Ovary (tissue), 3 donors: ENCODE results near the gene CDHR2.

Source experiments
- CTCF ChIP-seq, 3 donors: fragments of 450-650 bp in 2 of 3; fragments of 200-600 bp in 1 of 3; IDR thresholded peaks; one replicate each; pipeline versions ENCODE4 v1.5.1 to v1.8.0; 2016 to 2022; ENCODE audit warnings: antibody characterized with exemption in 3 of 3, mild to moderate bottlenecking in 1 of 3
- EP300 ChIP-seq: sonication (generic); formaldehyde crosslinking; IDR thresholded peaks from one replicate; pipeline ENCODE4 v1.6.1; 2017; ENCODE audit warnings: antibody characterized with exemption
- POLR2A ChIP-seq: fragments of 450-650 bp; IDR thresholded peaks from one replicate; pipeline ENCODE4 v1.6.1; 2017; ENCODE audit warnings: antibody characterized with exemption, mild to moderate bottlenecking, moderate library complexity
- donor health status: DM: no; HTN: no; CAD: no.

- TF ChIP-seq POLR2A: no peak
- TF ChIP-seq CTCF (IDR thresholded peaks at IDR 0.05): no peak
- TF ChIP-seq EP300: no peak
Observed at GRCh38 chr5:176517053-176517661, 32.0 kb upstream of the CDHR2 start.
